ENCODE results near the gene GIT1.

- TF ChIP-seq, protein P1, sequence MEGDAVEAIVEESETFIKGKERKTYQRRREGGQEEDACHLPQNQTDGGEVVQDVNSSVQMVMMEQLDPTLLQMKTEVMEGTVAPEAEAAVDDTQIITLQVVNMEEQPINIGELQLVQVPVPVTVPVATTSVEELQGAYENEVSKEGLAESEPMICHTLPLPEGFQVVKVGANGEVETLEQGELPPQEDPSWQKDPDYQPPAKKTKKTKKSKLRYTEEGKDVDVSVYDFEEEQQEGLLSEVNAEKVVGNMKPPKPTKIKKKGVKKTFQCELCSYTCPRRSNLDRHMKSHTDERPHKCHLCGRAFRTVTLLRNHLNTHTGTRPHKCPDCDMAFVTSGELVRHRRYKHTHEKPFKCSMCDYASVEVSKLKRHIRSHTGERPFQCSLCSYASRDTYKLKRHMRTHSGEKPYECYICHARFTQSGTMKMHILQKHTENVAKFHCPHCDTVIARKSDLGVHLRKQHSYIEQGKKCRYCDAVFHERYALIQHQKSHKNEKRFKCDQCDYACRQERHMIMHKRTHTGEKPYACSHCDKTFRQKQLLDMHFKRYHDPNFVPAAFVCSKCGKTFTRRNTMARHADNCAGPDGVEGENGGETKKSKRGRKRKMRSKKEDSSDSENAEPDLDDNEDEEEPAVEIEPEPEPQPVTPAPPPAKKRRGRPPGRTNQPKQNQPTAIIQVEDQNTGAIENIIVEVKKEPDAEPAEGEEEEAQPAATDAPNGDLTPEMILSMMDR (IDR thresholded peaks at IDR 0.05) = no peak
- TF ChIP-seq GABPA (IDR thresholded peaks at IDR 0.05; ENCODE audit: low read depth) (no peak), TEAD4 (IDR thresholded peaks at IDR 0.05; ENCODE audit: borderline replicate concordance, insufficient read depth) (no peak), POLR2AphosphoS5 (IDR thresholded peaks at IDR 0.05; ENCODE audit: low read depth, low read length) (no peak), IRF3 (IDR thresholded peaks at IDR 0.05; ENCODE audit: low read depth, low read length) (no peak), EZH2phosphoT487 (IDR thresholded peaks at IDR 0.05; ENCODE audit: borderline replicate concordance, low read depth) (no peak)
- TF ChIP-seq, protein P2, sequence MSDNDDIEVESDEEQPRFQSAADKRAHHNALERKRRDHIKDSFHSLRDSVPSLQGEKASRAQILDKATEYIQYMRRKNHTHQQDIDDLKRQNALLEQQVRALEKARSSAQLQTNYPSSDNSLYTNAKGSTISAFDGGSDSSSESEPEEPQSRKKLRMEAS (IDR thresholded peaks at IDR 0.05; ENCODE audit: low read depth) = no peak
Measured at GRCh38 chr17:29624586-29624985, 35.1 kb upstream of the GIT1 start.
